ENCODE measurements around the gene OSBPL7.

The OSBPL7 gene

DNA sequence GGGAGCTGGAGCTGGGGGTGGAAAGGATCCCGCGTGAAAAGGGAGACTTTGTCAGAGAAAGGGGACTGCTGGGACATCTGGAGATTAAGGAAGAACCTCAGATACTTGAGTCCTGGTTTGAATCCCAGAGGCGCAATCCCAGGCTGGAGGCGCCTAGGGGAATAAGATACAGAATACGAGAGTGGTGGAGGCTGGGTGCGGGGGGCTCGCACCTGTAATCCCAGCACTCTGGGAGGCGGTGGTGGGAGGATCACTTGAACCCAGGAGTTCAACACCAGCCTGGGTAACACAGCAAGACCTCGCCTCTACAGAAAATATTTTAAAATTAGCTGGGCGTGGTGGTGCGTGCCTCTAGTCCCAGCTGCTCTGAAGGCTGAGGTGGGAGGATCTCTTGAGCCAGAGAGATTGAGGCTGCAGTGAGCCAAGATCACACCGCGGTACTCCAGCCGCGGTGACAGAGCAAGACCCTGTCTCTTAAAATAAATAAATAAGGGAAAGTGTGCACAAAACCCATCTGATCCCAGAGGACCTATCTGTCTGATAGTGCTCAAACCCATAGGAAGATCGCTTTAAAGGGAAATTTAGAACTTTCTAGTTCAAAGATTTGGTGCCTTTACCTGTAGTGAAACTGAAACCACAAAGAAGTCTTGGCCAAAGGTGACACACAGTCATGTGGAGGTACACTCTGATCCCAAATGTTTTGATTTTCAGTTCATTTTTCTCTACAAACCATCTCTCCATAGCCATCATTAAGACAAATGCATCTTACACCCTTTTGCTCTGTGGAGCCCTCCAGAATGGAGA lies 20.1 kb upstream of the OSBPL7 start:
- H3K4me3 ChIP-seq (ENCODE audit: low read length) = no peak overlapping the region; the same call in 1 of the 2 replicates
- no peak for TF ChIP-seq ZNF274 (IDR thresholded peaks at IDR 0.05; ENCODE audit: low read depth, low read length)

DNA sequence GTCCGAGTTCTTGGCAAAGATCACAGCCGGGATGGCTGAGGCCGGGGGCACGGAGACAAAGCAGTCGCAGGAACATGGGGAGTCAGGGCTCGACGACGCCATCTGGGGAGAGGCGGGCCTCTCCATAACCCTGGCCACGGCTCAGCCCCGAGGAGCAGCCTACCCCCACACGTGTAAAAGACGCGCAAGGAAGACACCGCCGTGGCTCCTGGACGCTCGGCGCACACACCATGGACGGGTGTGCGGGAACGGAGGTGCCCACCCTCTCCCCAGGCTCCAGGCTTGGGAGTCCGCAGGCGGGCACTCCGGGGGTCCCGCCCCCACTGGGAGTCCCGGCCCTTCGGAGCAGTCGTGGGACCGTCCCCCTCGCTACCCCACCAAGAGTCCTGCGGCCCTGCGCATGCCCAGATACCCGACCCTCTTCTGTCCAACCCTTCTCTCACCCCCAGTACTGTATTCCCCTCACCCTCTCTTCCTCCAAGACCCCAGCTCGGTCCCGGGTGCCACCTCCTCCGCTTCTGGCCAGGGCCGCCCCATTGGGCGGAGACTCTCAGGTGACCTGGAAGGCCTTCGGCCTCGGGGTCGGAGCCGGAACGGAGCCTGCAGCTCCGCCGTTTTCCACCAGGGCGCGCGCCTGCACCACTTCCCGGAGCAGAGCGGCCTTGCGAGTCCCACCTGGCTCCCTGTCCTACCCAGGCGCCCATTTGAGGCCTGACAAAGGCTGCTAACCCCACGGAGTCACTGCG lies 19.3 kb upstream of the OSBPL7 start, which contains the start of gene SCRN2:
Gene SCRN2, minus strand, starts transcription at position 532 of the 746 bp plus-strand sequence. Its CDS starts 430 bp downstream, at position 102.
- TF ChIP-seq ZNF274 (IDR thresholded peaks at IDR 0.05; ENCODE audit: low read depth, low read length) = no peak
- H3K4me3 ChIP-seq (ENCODE audit: low read length) = peak within 1 kb of the TSS; percentile 70

GRCh38 chr17:47840001-47840741 lies 18.6 kb upstream of the OSBPL7 start:
- peak overlapping the region; percentile 70 for H3K4me3 ChIP-seq (ENCODE audit: low read length)

DNA sequence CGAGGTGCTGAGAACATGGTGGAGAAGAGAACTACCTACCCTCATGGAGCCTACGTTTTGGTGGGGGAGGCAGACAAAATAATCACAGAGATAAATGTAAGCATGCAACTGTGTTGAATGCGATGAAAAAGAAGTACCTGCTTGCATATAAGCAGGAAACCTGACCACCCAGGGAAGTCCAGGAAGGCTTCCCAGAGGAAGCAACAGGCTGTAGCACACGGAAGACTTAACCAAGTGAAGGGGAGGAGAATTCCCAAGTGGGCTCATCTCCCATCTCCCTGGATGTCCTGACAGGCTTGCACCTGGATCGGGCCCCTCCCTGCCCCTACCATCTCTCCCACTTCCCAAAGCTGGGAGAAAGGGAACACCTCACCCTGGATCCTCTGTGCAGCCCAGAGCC lies 17.5 kb upstream of the OSBPL7 start:
- no peak for TF ChIP-seq ZNF274 (IDR thresholded peaks at IDR 0.05; ENCODE audit: low read depth, low read length)
- no peak overlapping the region for H3K4me3 ChIP-seq (ENCODE audit: low read length)

More at GRCh38 chr17:47840001-47840741, 18.6 kb upstream of the OSBPL7 start:
- TF ChIP-seq ZNF274 (IDR thresholded peaks at IDR 0.05; ENCODE audit: low read depth, low read length) = no peak

- no peak for TF ChIP-seq ZNF274 (IDR thresholded peaks at IDR 0.05; ENCODE audit: low read depth, low read length)
- no peak overlapping the region for H3K4me3 ChIP-seq (ENCODE audit: low read length)
These were observed 17.0 kb upstream of the OSBPL7 start for GRCh38 chr17:47838636-47839035.

DNA sequence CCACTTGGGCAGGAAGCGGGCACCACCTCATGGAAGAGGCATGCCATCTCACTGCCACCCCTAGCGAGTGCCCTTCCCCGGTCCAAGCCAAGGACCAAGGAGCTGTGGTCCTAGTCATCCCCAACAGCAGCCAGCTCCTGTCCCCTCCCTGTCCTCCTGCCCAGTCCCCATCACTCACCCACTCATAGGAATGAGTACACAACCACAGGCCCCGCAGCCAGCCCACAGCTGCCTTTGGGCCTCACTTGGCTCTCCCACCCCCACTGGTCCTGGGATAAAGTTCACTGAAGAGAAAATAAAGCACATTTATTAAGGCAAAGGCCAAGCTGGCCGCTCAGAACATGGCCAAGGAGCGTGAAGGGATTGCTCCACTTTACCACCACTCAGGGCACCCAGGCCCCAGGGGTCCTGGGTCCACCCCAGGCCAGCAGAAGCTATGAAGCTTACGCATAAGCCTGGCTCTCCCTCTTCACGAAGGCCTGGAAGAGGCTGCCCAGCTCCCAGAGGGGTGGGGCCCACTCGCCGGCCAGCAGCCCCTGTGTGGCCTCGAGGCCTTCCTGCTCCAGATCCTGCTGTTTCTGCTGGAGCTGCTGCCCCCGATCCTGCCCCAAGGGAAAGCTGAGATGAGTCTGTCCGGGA lies 15.9 kb upstream of the OSBPL7 start:
- H3K4me3 ChIP-seq (ENCODE audit: low read length) = no peak overlapping the region
- TF ChIP-seq ZNF274 (IDR thresholded peaks at IDR 0.05; ENCODE audit: low read depth, low read length) = no peak

- TF ChIP-seq ZNF274 (IDR thresholded peaks at IDR 0.05; ENCODE audit: low read depth, low read length) = no peak
- H3K4me3 ChIP-seq (ENCODE audit: low read length) = no peak overlapping the region
These were observed 15.0 kb upstream of the OSBPL7 start for GRCh38 chr17:47836601-47837000.

GRCh38 chr17:47834756-47835155 lies 13.2 kb upstream of the OSBPL7 start:
- no peak overlapping the region for H3K4me3 ChIP-seq (ENCODE audit: low read length)
- no peak for TF ChIP-seq ZNF274 (IDR thresholded peaks at IDR 0.05; ENCODE audit: low read depth, low read length)

DNA sequence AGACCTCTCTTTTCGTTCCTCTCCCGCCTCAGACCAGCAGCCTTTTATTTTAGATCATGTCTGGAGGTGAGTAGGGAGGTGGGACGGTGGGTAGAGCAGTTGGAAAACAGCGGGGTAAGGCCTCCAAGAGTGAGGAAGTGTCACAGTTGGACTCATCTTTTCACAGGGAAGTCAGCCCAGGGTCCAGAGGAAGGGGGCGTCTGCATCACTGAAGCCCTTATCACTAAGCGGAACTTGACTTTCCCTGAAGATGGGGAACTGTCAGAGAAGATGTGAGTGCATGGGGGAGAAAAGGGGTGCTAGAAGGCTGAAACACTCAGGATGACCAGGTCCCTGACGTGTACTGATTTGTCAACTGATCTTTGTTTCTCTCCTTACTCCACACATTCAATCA lies 10.3 kb upstream of the OSBPL7 start:
- peak overlapping the region; percentile 48; the same call in 1 of the 2 replicates for H3K4me3 ChIP-seq (ENCODE audit: low read length)
- TF ChIP-seq ZNF274 (IDR thresholded peaks at IDR 0.05; ENCODE audit: low read depth, low read length) = no peak

DNA sequence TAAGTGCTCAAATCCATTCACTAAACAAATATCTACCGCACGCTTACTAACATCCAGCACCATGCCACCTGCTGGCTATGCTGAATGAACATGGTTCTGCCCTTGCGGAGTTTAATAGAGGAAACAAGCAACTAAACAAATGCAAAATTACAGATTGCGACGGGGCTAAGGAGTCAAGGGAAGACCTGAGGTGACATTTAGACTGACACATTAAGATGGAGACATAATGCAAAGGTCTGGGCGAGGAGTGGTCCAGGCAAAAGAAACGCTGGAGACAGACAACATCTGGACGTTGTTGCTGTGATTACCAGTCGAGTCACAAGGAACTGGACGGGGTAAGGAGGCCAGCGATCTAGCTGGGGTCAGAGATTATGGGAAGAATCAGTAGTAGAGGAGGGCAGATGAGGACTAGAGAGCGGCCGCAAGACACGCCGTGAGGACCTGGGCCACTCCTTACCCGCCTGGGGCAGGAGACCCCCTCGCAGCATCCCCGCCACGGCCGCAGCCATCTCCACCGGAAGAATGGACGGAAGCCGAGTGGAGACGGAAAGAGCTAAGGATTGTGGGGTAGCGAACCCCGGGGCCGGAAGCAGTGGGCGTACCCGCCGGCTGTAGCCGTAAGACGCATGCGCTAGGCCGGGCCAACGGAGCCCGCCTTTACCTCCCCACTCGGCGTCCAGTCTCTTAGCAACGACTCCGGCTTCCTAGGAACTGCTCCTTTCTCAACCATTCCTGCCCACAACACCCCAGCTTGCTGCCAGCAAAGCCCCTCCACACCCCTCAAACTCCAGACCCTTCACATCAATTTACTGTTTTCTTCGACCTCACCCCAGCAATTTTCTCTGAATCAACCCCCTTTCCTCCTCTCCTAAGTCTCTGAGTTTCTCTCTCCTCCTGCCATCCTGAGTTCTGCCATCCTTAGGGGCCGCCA lies 9.7 kb upstream of the OSBPL7 start, which contains the start of the genes LRRC46 and MRPL10:
Gene LRRC46, plus strand, starts transcription at position 668 of the 931 bp plus-strand sequence. CDS start 320 bp downstream, outside the sequence.
Gene MRPL10, minus strand, starts transcription at position 539 of the 931 bp plus-strand sequence. Its CDS starts 30 bp downstream, at position 509.
- TF ChIP-seq ZNF274 (IDR thresholded peaks at IDR 0.05; ENCODE audit: low read depth, low read length) = no peak
- peak within 1 kb of the TSS; percentile 95 for H3K4me3 ChIP-seq (ENCODE audit: low read length)

- peak overlapping the region; percentile 95 for H3K4me3 ChIP-seq (ENCODE audit: low read length)
- TF ChIP-seq ZNF274 (IDR thresholded peaks at IDR 0.05; ENCODE audit: low read depth, low read length) = no peak
These were observed 8.9 kb upstream of the OSBPL7 start for GRCh38 chr17:47830396-47831002.

GRCh38 chr17:47829870-47830269 lies 8.3 kb upstream of the OSBPL7 start:
- H3K4me3 ChIP-seq (ENCODE audit: low read length) = peak overlapping the region; percentile 95; the same call in 1 of the 2 replicates

More at GRCh38 chr17:47829870-47830269, 8.3 kb upstream of the OSBPL7 start:
- TF ChIP-seq ZNF274 (IDR thresholded peaks at IDR 0.05; ENCODE audit: low read depth, low read length) = no peak
